GM12875 (cell line): Measurements from ENCODE around the gene NCAPD3.

ENCODE experiments used
- H3K4me3 ChIP-seq: one replicate; pipeline ENCODE4 v1.5.1; 2011; ENCODE audit warnings: low read depth, low read length, control low read depth
- TF ChIP-seq, protein P1 (sequence below): IDR thresholded peaks from 2 replicates; pipeline ENCODE4 v1.5.1; 2011; ENCODE audit warnings: low read depth, mild to moderate bottlenecking, control low read depth, inconsistent platforms, low read length, moderate library complexity, borderline replicate concordance; ENCODE audit not compliant: insufficient read depth

Gene NCAPD3

GRCh38 chr11:134243913-134244312 is 20.1 kb upstream of the NCAPD3 start:
- TF ChIP-seq, protein P1, sequence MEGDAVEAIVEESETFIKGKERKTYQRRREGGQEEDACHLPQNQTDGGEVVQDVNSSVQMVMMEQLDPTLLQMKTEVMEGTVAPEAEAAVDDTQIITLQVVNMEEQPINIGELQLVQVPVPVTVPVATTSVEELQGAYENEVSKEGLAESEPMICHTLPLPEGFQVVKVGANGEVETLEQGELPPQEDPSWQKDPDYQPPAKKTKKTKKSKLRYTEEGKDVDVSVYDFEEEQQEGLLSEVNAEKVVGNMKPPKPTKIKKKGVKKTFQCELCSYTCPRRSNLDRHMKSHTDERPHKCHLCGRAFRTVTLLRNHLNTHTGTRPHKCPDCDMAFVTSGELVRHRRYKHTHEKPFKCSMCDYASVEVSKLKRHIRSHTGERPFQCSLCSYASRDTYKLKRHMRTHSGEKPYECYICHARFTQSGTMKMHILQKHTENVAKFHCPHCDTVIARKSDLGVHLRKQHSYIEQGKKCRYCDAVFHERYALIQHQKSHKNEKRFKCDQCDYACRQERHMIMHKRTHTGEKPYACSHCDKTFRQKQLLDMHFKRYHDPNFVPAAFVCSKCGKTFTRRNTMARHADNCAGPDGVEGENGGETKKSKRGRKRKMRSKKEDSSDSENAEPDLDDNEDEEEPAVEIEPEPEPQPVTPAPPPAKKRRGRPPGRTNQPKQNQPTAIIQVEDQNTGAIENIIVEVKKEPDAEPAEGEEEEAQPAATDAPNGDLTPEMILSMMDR = no peak
- H3K4me3 ChIP-seq = no peak overlapping the region

- TF ChIP-seq, protein P1 = no peak
Observed at GRCh38 chr11:134242376-134242775, 18.6 kb upstream of the NCAPD3 start.

DNA sequence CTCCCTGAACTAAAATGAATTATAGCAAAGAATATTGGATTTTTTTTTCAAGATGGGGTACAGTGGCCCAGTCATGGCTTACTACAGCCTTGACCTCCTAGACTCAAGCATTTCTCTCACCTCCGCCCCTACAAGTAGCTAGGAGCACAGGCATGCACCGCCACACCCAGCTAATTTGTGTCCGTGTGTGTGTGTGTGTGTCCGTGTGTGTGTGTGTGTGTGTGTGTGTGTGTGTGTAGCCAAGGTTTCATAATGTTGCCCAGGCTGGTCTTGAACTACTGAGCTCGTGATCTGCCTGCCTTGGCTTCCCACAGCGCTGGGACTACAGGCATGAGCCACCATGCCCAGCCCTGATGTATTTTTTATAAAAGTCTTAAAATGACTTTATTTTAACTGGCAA is 16.8 kb upstream of the NCAPD3 start:
- TF ChIP-seq, protein P1 = no peak
- no peak overlapping the region for H3K4me3 ChIP-seq

More at GRCh38 chr11:134242376-134242775, 18.6 kb upstream of the NCAPD3 start:
- no peak overlapping the region for H3K4me3 ChIP-seq

DNA sequence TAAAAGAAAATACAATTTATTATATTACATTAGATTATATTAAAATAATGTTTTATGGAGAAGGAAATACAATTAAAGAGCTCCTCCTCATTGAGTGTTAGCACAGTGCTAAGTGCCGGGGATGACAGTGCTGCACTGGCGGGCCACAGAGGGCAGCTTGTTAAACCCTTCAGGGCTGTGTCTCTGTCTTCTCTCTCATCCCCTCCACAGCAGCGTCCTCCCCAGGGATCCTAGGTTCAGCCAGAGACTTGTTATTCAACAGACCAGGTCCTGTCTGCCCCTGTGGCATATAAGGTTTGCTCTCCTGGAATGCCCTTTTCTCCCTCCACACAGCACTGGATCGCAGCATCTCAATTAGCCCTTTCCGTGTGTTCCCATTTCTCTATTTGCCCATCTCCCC is 15.2 kb upstream of the NCAPD3 start:
- H3K4me3 ChIP-seq = no peak overlapping the region
- TF ChIP-seq, protein P1 = no peak

DNA sequence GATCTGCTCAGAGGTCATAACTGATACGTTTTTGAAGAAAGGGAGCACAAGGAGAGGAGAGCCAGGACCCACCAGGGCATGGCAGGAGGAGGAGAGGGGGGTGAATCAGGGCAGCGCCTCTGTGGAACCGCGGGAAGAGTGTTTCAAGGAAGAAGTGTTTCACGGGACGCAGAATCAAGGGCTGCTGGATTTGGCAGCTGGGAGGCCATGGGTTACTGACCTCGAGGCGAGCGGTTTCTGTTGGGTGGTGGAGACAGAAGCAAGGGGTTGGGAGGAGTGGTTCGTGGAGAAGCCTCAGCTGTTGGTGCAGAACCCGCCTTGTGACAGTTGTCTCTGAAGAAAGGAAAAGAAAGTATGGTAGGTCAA is 13.8 kb upstream of the NCAPD3 start:
- TF ChIP-seq, protein P1 = no peak
- no peak overlapping the region for H3K4me3 ChIP-seq

GRCh38 chr11:134236834-134237556 is 13.2 kb upstream of the NCAPD3 start:
- H3K4me3 ChIP-seq = no peak overlapping the region

DNA sequence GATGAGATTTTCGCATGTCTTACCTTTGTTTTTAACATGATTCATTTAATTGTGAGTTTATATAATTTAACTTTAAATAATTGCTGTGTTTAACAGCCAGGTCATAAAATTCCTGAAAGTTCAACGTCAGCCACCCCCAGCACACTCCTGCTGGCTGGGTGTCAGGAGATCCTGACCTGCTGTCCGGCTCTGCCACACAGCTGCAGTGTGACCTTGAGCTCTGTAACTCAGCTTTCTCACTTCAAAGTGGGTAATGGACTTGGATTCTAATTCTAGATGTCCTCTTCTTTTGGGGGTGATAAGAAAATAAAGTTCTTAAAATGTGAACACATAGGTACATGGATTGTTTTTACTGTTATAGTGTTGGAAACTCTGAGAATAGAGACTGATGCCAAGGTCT is 11.6 kb upstream of the NCAPD3 start:
- H3K4me3 ChIP-seq = no peak overlapping the region
- TF ChIP-seq, protein P1 = no peak

More at GRCh38 chr11:134236834-134237556, 13.2 kb upstream of the NCAPD3 start:
- TF ChIP-seq, protein P1 = no peak
